IPS-18a (cell line): ENCODE measurements around the gene DEFB132.
A peak's percentile ranks its signal among the peaks of the same experiment; 100 is the strongest.
"Not testable (repeated sequence)": the region's sequence is repeated elsewhere in the genome, so short reads cannot be mapped to it uniquely, and the experiment has no call there.

Source experiments
- H3K27ac ChIP-seq: one replicate; pipeline ENCODE4 v1.5.1; 2013; ENCODE audit warnings: low read length
- H3K27me3 ChIP-seq: one replicate; pipeline ENCODE4 v1.6.1; 2013; ENCODE audit warnings: mild to moderate bottlenecking, low read length; ENCODE audit not compliant: control insufficient read depth, insufficient read depth
- H3K36me3 ChIP-seq: one replicate; pipeline ENCODE4 v1.6.1; 2013; ENCODE audit warnings: low read depth, low read length; ENCODE audit not compliant: control insufficient read depth
- H3K4me1 ChIP-seq: one replicate; pipeline ENCODE4 v1.6.1; 2013; ENCODE audit warnings: low read depth, low read length; ENCODE audit not compliant: control insufficient read depth
- H3K4me3 ChIP-seq: one replicate; pipeline ENCODE4 v1.5.1; 2013; ENCODE audit warnings: low read length
- H3K9ac ChIP-seq: one replicate; pipeline ENCODE4 v1.6.1; 2013; ENCODE audit warnings: mild to moderate bottlenecking, low read length, moderate library complexity
- H3K9me3 ChIP-seq: one replicate; pipeline ENCODE4 v1.6.1; 2013; ENCODE audit warnings: low read depth, low read length; ENCODE audit not compliant: control insufficient read depth

DEFB132 gene

GRCh38 chr20:235891-236290, 21.6 kb upstream of the DEFB132 start:
- no peak overlapping the region for H3K27ac ChIP-seq
- no peak overlapping the region for H3K9ac ChIP-seq
- no peaks in the 10 kb centered on the region for H3K4me1 ChIP-seq
- H3K4me3 ChIP-seq: no peak overlapping the region
- no peaks in the 10 kb centered on the region for H3K27me3 ChIP-seq
- no peaks in the 10 kb centered on the region for H3K9me3 ChIP-seq
- no peaks in the 10 kb centered on the region for H3K36me3 ChIP-seq

GRCh38 chr20:237489-237888, 20.0 kb upstream of the DEFB132 start:
- peaks cover 7% of the 10 kb centered on the region for H3K27me3 ChIP-seq
- H3K27ac ChIP-seq: no peak overlapping the region
- H3K4me1 ChIP-seq: no peaks in the 10 kb centered on the region
- H3K9me3 ChIP-seq: no peaks in the 10 kb centered on the region
- no peak overlapping the region for H3K4me3 ChIP-seq
- H3K36me3 ChIP-seq: no peaks in the 10 kb centered on the region
- no peak overlapping the region for H3K9ac ChIP-seq

GRCh38 chr20:237929-238328, 19.6 kb upstream of the DEFB132 start:
- Histone ChIP-seq H3K9ac (no peak overlapping the region), H3K4me3 (no peak overlapping the region), H3K27ac (no peak overlapping the region), H3K9me3 (no peaks in the 10 kb centered on the region), H3K27me3 (peaks cover 12% of the 10 kb centered on the region), H3K4me1 (no peaks in the 10 kb centered on the region), H3K36me3 (no peaks in the 10 kb centered on the region)

- H3K9me3 ChIP-seq: no peaks in the 10 kb centered on the region
- H3K9ac ChIP-seq: no peak overlapping the region
- H3K27me3 ChIP-seq: peaks cover 47% of the 10 kb centered on the region
- no peak overlapping the region for H3K4me3 ChIP-seq
- H3K36me3 ChIP-seq: no peaks in the 10 kb centered on the region
- H3K27ac ChIP-seq: no peak overlapping the region
- no peaks in the 10 kb centered on the region for H3K4me1 ChIP-seq
Measured at GRCh38 chr20:242905-243304, 14.6 kb upstream of the DEFB132 start.

GRCh38 chr20:251354-251753, 6.2 kb upstream of the DEFB132 start:
- H3K27me3 ChIP-seq: peaks cover 97% of the 10 kb centered on the region
- H3K4me3 ChIP-seq: no peak overlapping the region
- H3K36me3 ChIP-seq: no peaks in the 10 kb centered on the region
- H3K9ac ChIP-seq: no peak overlapping the region
- no peaks in the 10 kb centered on the region for H3K9me3 ChIP-seq
- peaks cover 9% of the 10 kb centered on the region for H3K4me1 ChIP-seq
- H3K27ac ChIP-seq: no peak overlapping the region

GRCh38 chr20:252801-253200, 4.7 kb upstream of the DEFB132 start:
- Histone ChIP-seq H3K9ac (no peak overlapping the region), H3K27ac (no peak overlapping the region), H3K4me1 (peaks cover 9% of the 10 kb centered on the region), H3K9me3 (no peaks in the 10 kb centered on the region), H3K27me3 (peaks cover 97% of the 10 kb centered on the region), H3K4me3 (no peak overlapping the region), H3K36me3 (no peaks in the 10 kb centered on the region)

- H3K36me3 ChIP-seq, H3K4me3 ChIP-seq, H3K9ac ChIP-seq, H3K4me1 ChIP-seq, H3K27ac ChIP-seq, H3K9me3 ChIP-seq: not testable (repeated sequence)
- H3K27me3 ChIP-seq: peaks cover 97% of the 10 kb centered on the region
Measured at GRCh38 chr20:253447-253846, 4.1 kb upstream of the DEFB132 start.

GRCh38 chr20:258269-258858, 840 bp downstream of the DEFB132 start:
- Histone ChIP-seq H3K9ac (no peak overlapping the region), H3K4me3 (no peak overlapping the region), H3K36me3 (no peaks in the 10 kb centered on the region), H3K9me3 (no peaks in the 10 kb centered on the region), H3K4me1 (no peaks in the 10 kb centered on the region), H3K27me3 (peaks cover 76% of the 10 kb centered on the region), H3K27ac (no peak overlapping the region)

- Histone ChIP-seq H3K9ac (no peak overlapping the region), H3K36me3 (no peaks in the 10 kb centered on the region), H3K4me3 (no peak overlapping the region), H3K27ac (no peak overlapping the region), H3K4me1 (no peaks in the 10 kb centered on the region), H3K9me3 (no peaks in the 10 kb centered on the region), H3K27me3 (peaks cover 73% of the 10 kb centered on the region)
Measured at GRCh38 chr20:258963-259362, 1.4 kb downstream of the DEFB132 start.

GRCh38 chr20:259981-260380, 2.5 kb downstream of the DEFB132 start:
- Histone ChIP-seq H3K9me3 (no peaks in the 10 kb centered on the region), H3K9ac (no peak overlapping the region), H3K27me3 (peaks cover 63% of the 10 kb centered on the region), H3K36me3 (no peaks in the 10 kb centered on the region), H3K27ac (no peak overlapping the region), H3K4me3 (no peak overlapping the region), H3K4me1 (no peaks in the 10 kb centered on the region)

- Histone ChIP-seq H3K27ac (no peak overlapping the region), H3K4me1 (peaks cover 6% of the 10 kb centered on the region), H3K9me3 (no peaks in the 10 kb centered on the region), H3K36me3 (no peaks in the 10 kb centered on the region), H3K9ac (no peak overlapping the region), H3K27me3 (peaks cover 45% of the 10 kb centered on the region), H3K4me3 (no peak overlapping the region)
Measured at GRCh38 chr20:263701-264100, 6.2 kb downstream of the DEFB132 start.

- peak overlapping the region; percentile 56 for H3K4me3 ChIP-seq
- H3K27ac ChIP-seq: no peak overlapping the region
- peaks cover 6% of the 10 kb centered on the region for H3K4me1 ChIP-seq
- peaks cover 32% of the 10 kb centered on the region for H3K27me3 ChIP-seq
- no peaks in the 10 kb centered on the region for H3K36me3 ChIP-seq
- peak overlapping the region; percentile 61 for H3K9ac ChIP-seq
- H3K9me3 ChIP-seq: no peaks in the 10 kb centered on the region
Measured at GRCh38 chr20:266596-267562, 9.4 kb downstream of the DEFB132 start.
